ENCODE results near the gene AUTS2. TPM values are rescaled to one million over a fixed set of nuclear protein-coding genes. Genes with fewer than 3 reads are reported as not detected.

The AUTS2 gene
- total RNA-seq, 1 experiment from 2014 or later: under 0.01 TPM

GRCh38 chr7:70178211-70178610 is 579.9 kb downstream of the AUTS2 start:
- no peak for DNase-seq (ENCODE audit: low read depth)

DNA sequence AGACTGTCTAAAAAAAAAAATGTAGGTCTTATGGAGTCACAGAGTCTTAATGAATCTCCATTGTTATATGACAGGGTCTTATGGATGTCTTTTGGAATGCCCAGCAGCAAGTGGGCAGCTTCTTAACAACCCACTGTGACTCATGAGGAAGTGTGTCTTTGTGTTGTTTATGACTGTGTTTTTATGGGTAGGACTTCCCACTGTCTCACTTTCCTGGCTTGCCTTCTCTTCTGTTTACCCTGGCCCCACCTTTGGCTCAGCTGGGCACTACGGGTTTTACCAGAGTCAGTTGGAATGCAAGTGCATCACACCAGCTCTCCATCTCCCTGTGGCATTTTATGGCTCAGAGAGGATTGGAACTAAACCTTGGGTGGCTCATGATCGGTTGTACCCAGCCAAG is 580.5 kb downstream of the AUTS2 start:
- peak; percentile 9 for DNase-seq (ENCODE audit: low read depth)

- DNase-seq (ENCODE audit: low read depth): no peak
These were observed 584.2 kb downstream of the AUTS2 start for GRCh38 chr7:70182521-70182920.

DNA sequence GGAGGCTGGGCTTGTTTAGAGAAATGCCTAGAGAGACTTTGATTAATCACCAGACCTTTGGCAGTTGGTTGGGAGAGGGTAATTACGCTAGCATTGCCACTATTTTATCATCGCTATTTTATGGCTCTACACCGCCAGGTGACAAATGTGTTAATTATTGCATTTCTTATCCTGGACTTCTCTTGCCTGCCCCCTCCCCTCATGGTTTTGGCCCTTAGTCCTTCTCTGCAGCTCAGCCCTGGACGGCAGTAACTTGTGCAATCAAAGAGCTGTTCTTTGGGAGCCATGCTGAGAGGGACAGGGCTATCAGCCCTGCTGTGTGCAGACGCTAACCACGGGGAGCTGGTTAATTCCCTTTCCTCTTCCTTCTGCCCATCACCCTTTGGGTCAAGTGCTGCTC is 585.0 kb downstream of the AUTS2 start:
- DNase-seq (ENCODE audit: low read depth): no peak

DNA sequence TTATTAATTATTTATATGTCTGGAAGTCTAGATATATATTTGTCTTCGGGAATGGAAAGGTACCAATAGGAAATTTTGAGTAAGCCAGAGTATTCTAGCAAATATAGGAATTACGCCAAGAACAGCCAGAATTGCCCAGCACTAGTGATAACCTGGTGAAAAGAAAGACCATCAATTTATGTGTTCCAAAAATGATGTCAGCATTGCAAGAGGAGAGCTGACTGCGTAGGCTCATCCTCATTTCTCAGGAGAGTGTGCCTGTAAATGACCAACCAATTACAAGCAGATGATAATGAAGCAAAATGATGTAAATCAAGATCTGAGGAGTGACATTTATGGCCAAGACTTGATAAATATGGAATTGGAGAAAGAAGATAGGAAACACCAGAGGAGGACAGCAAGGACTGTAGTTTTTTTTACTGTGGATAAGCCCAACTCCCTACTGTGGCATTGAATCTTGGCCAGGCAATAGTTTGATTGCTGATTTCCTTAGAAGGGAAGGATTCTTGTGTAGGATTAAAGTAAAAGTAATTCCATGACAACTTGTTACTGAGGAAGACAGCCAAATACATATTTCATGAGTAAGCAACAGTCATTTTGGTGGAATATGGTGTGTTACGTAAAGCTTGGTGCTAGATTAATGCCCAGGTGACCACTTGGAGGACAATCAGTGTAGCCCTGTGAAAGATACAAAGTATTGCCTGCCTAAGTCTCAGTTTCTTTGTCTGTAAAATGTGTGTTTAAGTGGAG is 590.8 kb downstream of the AUTS2 start:
- DNase-seq (ENCODE audit: low read depth): no peak

GRCh38 chr7:70189776-70190175 is 591.5 kb downstream of the AUTS2 start:
- no peak for DNase-seq (ENCODE audit: low read depth)

GRCh38 chr7:70190281-70190680 is 592.0 kb downstream of the AUTS2 start:
- DNase-seq (ENCODE audit: low read depth): no peak

GRCh38 chr7:70193514-70193913 is 595.2 kb downstream of the AUTS2 start:
- no peak for DNase-seq (ENCODE audit: low read depth)

DNA sequence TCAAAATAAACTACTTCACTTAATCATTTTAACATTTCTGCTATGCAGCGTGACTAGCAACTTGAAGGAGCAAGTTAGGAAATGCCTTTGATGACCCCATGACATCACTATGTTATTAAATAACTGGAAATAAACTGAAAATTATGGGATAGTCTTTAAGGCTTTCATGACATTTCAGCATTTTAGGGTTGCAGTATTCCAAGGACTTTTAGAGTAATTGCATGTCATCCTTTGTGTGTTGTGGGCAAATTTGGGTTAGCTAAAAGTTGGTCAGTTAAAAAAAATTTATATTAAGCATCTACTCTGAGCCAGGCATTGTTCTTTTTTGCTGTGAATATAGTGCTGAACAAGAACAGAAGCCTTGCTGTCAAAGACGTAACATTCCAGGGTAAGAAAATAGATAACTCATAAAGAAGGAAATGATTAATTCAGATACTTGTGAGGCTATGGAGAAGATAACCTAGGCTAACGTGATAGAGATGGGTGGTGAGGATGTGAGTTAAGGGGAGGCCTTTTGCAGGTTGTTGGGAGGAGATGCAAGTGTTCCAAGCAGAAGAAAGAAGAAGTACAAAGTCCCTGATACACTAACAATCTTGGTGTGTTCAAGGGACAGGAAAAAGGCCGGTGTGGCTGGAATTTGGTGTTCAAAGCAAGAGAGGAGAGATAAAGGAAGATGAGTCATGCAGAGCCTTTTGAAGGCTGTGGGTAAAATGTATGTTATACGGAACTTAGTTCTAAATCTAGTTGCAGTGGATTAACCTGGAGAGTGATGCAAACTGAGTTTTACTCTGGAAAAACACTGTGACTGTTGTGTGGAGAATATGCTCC is 610.2 kb downstream of the AUTS2 start:
- no peak for DNase-seq (ENCODE audit: low read depth)

- DNase-seq (ENCODE audit: low read depth): no peak
These were observed 612.1 kb downstream of the AUTS2 start for GRCh38 chr7:70210200-70210935.

GRCh38 chr7:70210936-70211310 is 612.6 kb downstream of the AUTS2 start:
- DNase-seq (ENCODE audit: low read depth): no peak

GRCh38 chr7:70212281-70212680 is 614.0 kb downstream of the AUTS2 start:
- no peak for DNase-seq (ENCODE audit: low read depth)

DNA sequence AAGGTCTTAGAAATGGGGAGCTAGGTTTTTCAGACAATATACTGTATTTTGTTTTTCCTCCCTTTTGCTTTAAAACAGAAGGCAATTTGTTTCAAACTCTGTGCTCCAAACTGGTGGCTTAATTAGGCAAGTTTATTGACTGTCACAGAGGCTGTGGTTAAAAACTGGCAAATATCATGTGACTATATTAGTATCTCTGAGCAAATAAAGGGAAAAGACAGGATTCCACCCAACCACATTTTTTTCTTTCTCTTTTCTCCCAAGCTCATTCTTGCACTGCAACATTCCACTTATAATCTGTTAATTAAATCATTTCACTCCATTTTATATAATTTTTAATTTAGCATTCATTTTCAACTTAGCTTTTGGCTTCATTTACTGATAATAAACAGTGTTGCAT is 615.8 kb downstream of the AUTS2 start:
- DNase-seq (ENCODE audit: low read depth): no peak

DNA sequence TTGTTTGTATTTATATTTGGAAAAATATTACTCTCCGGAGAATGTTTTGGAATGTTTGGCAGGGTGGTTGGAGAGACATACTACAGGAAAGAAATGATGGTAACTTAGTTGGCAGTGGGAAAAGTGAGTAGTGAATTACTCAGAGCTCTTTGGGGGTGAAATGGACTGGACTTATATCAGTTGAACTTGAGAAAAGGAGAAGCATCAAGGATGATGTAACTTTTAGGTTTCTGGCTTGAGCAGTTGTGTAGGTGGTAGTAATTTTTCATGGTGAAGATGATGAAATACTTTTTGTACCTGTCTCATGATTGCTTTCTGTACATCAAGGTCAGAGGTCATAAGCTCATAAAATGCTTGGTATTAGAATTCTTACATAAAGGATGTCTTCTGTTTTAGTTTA is 617.2 kb downstream of the AUTS2 start:
- no peak for DNase-seq (ENCODE audit: low read depth)

- no peak for DNase-seq (ENCODE audit: low read depth)
These were observed 619.3 kb downstream of the AUTS2 start for GRCh38 chr7:70217571-70217970.

DNA sequence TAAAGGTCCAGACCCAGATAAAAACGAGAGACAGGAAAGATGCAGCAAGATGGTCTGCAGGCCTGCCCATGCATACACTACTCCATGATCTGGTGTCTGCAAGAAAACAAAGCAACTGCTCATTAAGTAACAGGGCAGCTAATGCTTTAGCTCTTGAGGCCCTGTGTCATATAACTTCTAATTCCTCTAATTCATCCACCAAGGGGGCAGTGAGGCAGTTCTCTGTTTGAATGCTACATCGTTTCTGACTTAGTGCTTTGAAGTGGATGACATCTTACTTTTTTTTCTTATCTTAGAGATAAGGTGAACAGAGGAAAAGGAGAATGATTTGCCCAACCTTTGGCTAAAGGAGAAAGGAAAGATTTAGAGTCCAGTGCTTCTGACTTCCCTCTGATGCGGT is 619.7 kb downstream of the AUTS2 start:
- DNase-seq (ENCODE audit: low read depth): no peak

DNA sequence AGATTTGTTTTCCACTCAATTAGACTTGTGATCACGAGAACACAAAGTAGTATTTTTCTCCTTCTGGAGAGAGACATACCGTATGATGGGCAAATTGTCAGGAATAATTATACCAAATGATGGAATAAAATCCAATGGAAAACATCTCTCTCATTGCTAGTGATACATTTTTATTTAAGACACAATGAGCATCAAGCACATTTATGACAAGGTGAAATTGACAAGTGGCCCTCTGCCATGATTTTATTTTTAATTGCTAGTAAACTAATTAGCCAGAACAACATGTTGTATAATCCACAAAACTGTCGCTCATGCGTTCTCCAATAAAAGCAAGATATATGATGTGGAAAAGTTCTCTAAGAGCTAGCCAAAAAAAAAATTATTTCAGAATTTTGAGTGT is 620.8 kb downstream of the AUTS2 start:
- no peak for DNase-seq (ENCODE audit: low read depth)

- DNase-seq (ENCODE audit: low read depth): no peak
These were observed 631.0 kb downstream of the AUTS2 start for GRCh38 chr7:70229242-70229641.

GRCh38 chr7:70230761-70231160 is 632.5 kb downstream of the AUTS2 start:
- no peak for DNase-seq (ENCODE audit: low read depth)

DNA sequence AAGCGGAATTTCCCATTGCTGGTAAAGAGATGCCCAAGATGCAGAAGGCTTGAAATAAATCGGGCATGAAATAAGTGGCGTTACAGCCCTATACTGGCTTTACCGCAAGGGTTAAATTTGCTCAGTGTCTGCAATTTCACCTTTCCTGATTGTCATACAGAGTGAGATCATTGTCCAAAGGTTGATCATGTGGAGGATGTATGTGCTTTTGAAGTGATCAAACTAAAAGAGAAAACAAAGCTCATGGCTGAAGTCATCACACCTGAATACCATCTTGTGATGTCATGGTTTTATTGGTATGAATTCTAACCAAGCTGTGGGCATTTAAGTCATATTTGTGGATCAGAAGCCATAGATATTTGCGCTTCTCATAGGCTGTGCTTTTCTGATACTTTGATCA is 635.5 kb downstream of the AUTS2 start:
- DNase-seq (ENCODE audit: low read depth): no peak

GRCh38 chr7:70237256-70237655 is 639.0 kb downstream of the AUTS2 start:
- DNase-seq (ENCODE audit: low read depth): no peak

DNA sequence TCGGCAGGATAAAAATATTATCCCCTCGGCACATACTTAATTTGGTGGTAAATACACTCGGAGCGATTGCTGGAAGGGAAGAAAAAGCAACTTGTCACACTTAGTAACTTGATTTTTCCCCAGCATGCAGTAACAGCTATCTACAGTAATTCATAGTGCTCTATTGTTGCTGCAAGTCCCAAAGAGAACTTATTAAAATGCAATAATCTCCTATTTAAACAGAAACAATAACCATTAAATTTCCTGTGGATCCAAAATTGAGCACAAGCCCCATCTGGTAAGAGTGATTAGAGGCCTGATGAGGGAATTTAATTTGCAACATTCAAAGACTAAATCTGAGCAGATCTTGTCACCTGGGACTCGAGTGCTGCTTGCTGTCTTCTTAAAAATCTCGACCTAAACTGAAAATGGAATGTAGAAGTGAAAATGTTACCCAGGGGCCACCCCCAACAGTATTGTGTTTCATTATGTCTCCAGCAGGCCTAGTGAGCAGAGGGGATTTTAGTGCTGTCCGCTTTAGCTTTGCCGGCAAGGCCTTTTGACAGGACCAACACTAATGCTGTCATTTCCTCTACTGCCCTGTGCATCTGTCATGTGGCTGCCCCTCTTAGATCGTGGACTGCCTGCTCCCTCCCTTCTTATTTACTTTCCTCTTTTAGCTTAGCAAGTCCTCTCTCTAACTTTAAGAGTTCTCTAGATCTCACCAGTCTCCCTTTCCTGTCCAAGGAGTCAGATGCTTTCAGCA is 639.7 kb downstream of the AUTS2 start:
- DNase-seq (ENCODE audit: low read depth): no peak
